WTC11 (cell line): ENCODE measurements around the gene LSM7. TPM values are rescaled to one million over a fixed set of nuclear protein-coding genes. Genes with fewer than 3 reads are reported as not detected.

Experiments used
- ATAC-seq: fragments of 200-7000 bp; cut with Tn5 transposase; 2 replicates; pipeline ENCODE4 v1.10.0; 2021; ENCODE audit warnings: mild to moderate bottlenecking, moderate library complexity
- CTCF ChIA-PET: fragments of 300-600 bp; sonication (Branson Sonifier 250); formaldehyde crosslinking; loops from one replicate; lab custom pipeline; 2021; ENCODE audit warnings: antibody characterized with exemption; lab: Charles Lee
- POLR2A ChIA-PET: fragments of 350-600 bp; sonication (Branson Sonifier 250); formaldehyde crosslinking; loops from one replicate; lab custom pipeline; 2021; ENCODE audit warnings: antibody characterized with exemption; lab: Charles Lee
- DNase-seq: peaks from one replicate; pipeline ENCODE4 v3.0.0; 2021; ENCODE audit warnings: low spot score
- H3K27ac Mint-ChIP-seq: 2 replicates; pipeline ENCODE4 v1.8.0; 2021; ENCODE audit warnings: mixed read lengths
- H3K27me3 Mint-ChIP-seq: 2 replicates; pipeline ENCODE4 v1.8.0; 2021; ENCODE audit warnings: low read depth, mild to moderate bottlenecking, moderate library complexity, mixed read lengths
- H3K36me3 Mint-ChIP-seq: 2 replicates; pipeline ENCODE4 v1.8.0; 2021; ENCODE audit warnings: mixed read lengths
- H3K4me1 Mint-ChIP-seq: 2 replicates; pipeline ENCODE4 v1.8.0; 2022; ENCODE audit warnings: mixed read lengths
- H3K4me3 Mint-ChIP-seq: 2 replicates; pipeline ENCODE4 v1.8.0; 2021; ENCODE audit warnings: mild to moderate bottlenecking, moderate library complexity, mixed read lengths
- H3K9me3 Mint-ChIP-seq: 2 replicates; pipeline ENCODE4 v1.8.0; 2021; ENCODE audit warnings: mixed read lengths
- AFF4 ChIP-seq: sonication (generic); formaldehyde crosslinking; IDR thresholded peaks from 2 replicates; pipeline ENCODE4 v1.8.1; 2023; ENCODE audit warnings: mild to moderate bottlenecking, missing genetic modification reagents, borderline replicate concordance
- CREM ChIP-seq: sonication (generic); formaldehyde crosslinking; IDR thresholded peaks from 2 replicates; pipeline ENCODE4 v1.8.1; 2022; ENCODE audit warnings: mild to moderate bottlenecking, missing genetic modification reagents, moderate library complexity
- E2F5 ChIP-seq: sonication (generic); formaldehyde crosslinking; IDR thresholded peaks from 2 replicates; pipeline ENCODE4 v1.8.1; 2022; ENCODE audit warnings: mild to moderate bottlenecking, moderate library complexity, missing genetic modification reagents
- GRHL2 ChIP-seq: fragments of 250-450 bp; sonication (Bioruptor Pico); IDR thresholded peaks from 2 replicates; pipeline ENCODE4 v1.8.0; 2022; ENCODE audit warnings: mild to moderate bottlenecking, moderate library complexity; ENCODE audit not compliant: insufficient replicate concordance, severe bottlenecking
- IRF1 ChIP-seq: sonication (generic); formaldehyde crosslinking; IDR thresholded peaks from 2 replicates; pipeline ENCODE4 v1.8.0; 2023; ENCODE audit warnings: missing genetic modification reagents
- KAT7 ChIP-seq: sonication (generic); formaldehyde crosslinking; IDR thresholded peaks from 2 replicates; pipeline ENCODE4 v1.8.1; 2023; ENCODE audit warnings: missing genetic modification reagents, mild to moderate bottlenecking, borderline replicate concordance
- NR3C1 ChIP-seq: sonication (generic); formaldehyde crosslinking; conservative IDR thresholded peaks from 2 replicates; pipeline ENCODE4 v1.8.1; 2023; ENCODE audit warnings: low read depth, mild to moderate bottlenecking, missing genetic modification reagents
- OVOL2 ChIP-seq: fragments of 250-450 bp; sonication (Bioruptor Pico); IDR thresholded peaks from 2 replicates; pipeline ENCODE4 v1.9.0; 2021; ENCODE audit warnings: mild to moderate bottlenecking, borderline replicate concordance
- RELA ChIP-seq: sonication (generic); formaldehyde crosslinking; IDR thresholded peaks from 2 replicates; pipeline ENCODE4 v1.8.1; 2022; ENCODE audit warnings: missing genetic modification reagents, mild to moderate bottlenecking, borderline replicate concordance
- TEAD1 ChIP-seq: sonication (generic); formaldehyde crosslinking; IDR thresholded peaks from 2 replicates; pipeline ENCODE4 v1.8.0; 2022; ENCODE audit warnings: mild to moderate bottlenecking, missing genetic modification reagents
- ZNF281 ChIP-seq: sonication (generic); formaldehyde crosslinking; IDR thresholded peaks from 2 replicates; pipeline ENCODE4 v1.8.0; 2023; ENCODE audit warnings: mild to moderate bottlenecking, missing genetic modification reagents
- total RNA-seq: library from RNA; stranded (reverse); gene quantifications from 3 replicates; pipeline ENCODE4 v1.2.3, GENCODE V29; 2021

LSM7 gene
- total RNA-seq, 1 experiment from 2014 or later = 245 TPM

GRCh38 chr19:2340496-2341243 is 12.3 kb upstream of the LSM7 start (continued):
- TF ChIP-seq OVOL2 (CRISPR knock-in tag) = no peak
- TF ChIP-seq IRF1 (CRISPR knock-in tag) = no peak
- no peak for TF ChIP-seq KAT7 (CRISPR knock-in tag)
- TF ChIP-seq, all 79 proteins: peak for 0

GRCh38 chr19:2339644-2340310 is 11.4 kb upstream of the LSM7 start:
- CTCF ChIA-PET = no interaction called here
- ATAC-seq = no peak
- H3K27ac Mint-ChIP-seq = no peak overlapping the region
- peaks cover 10% of the 10 kb centered on the region for H3K9me3 Mint-ChIP-seq
- POLR2A ChIA-PET = no interaction called here
- H3K4me1 Mint-ChIP-seq = no peaks in the 10 kb centered on the region
- peaks cover 11% of the 10 kb centered on the region for H3K36me3 Mint-ChIP-seq
- TF ChIP-seq AFF4 (no peak), TEAD1 (CRISPR knock-in tag) (no peak), GRHL2 (CRISPR knock-in tag) (no peak), CREM (no peak), IRF1 (CRISPR knock-in tag) (no peak), E2F5 (CRISPR knock-in tag) (no peak), NR3C1 (CRISPR knock-in tag) (no peak), ZNF281 (CRISPR knock-in tag) (no peak), RELA (CRISPR knock-in tag) (no peak)
- TF ChIP-seq, all 79 proteins: peak for 0
- DNase-seq = no peak
- no peaks in the 10 kb centered on the region for H3K27me3 Mint-ChIP-seq
- H3K4me3 Mint-ChIP-seq = no peak overlapping the region
